K562 (cell line): ENCODE measurements around the gene WDFY2. TPM values are rescaled to one million over a fixed set of nuclear protein-coding genes. Genes with fewer than 3 reads are reported as not detected.

Experiments
- ATAC-seq: fragments of 200-7000 bp; cut with Tn5 transposase; 3 replicates; pipeline ENCODE4 v1.9.1; 2020; ENCODE audit warnings: moderate library complexity
- BruUV-seq: library from RNA; stranded (reverse); fragments of 400-500 nt; replicated peaks from 2 replicates; lab custom pipeline; 2021; lab: Mats Ljungman, UMichigan
- CTCF ChIA-PET: fragments of 300-600 bp; formaldehyde crosslinking; extraction: SDS; loops from one replicate; lab custom pipeline; 2021; ENCODE audit warnings: low intra/inter-chr PET ratio; lab: Yijun Ruan, JAX
- POLR2A ChIA-PET: fragments of 300-600, 350-650 bp; sonication (Branson Sonifier 250); formaldehyde crosslinking; extraction: SDS; loops from one replicate; lab custom pipeline; 2021; ENCODE audit warnings: antibody characterized with exemption, inconsistent platforms; lab: Yijun Ruan, JAX
- DNase-seq, 4 experiments: peaks; one replicate each; pipeline versions ENCODE4 v3.0.0 to v3.0.0-alpha.2; 2011 to 2018; ENCODE audit warnings: low spot score in 3 of 4, mixed read lengths in 3 of 4; ENCODE audit errors: extremely low read depth in 1 of 4
- FAIRE-seq: peaks from 2 replicates; lab custom pipeline; 2011; peaks lifted over from hg19 to GRCh38; lab: Jason Lieb, UNC
- H2AFZ ChIP-seq: 2 replicates; pipeline ENCODE4 v1.6.0; 2011; ENCODE audit warnings: low read depth, low read length, control low read depth, inconsistent platforms
- H3K27ac ChIP-seq: fragments of 200-600 bp; 3 replicates; pipeline ENCODE4 v1.8.0; 2011; ENCODE audit warnings: low read depth, mild to moderate bottlenecking, control low read depth, inconsistent platforms, low read length, moderate library complexity, mixed read lengths; ENCODE audit errors: extremely low read depth
- H3K27me3 ChIP-seq, 2 experiments: fragments of 300-600 bp in 1 of 2; 2 replicates in 1 of 2; 3 replicates in 1 of 2; pipeline versions ENCODE4 v1.6.0 to v1.8.0; 2011; ENCODE audit warnings: inconsistent platforms in 2 of 2, low read length in 2 of 2, mild to moderate bottlenecking in 1 of 2, mixed read lengths in 1 of 2, moderate library complexity in 1 of 2; ENCODE audit not compliant: control insufficient read depth in 2 of 2, insufficient read depth in 2 of 2
- H3K36me3 ChIP-seq: fragments of 300-600 bp; 3 replicates; pipeline ENCODE4 v1.8.0; 2011; ENCODE audit warnings: mild to moderate bottlenecking, low read length, inconsistent platforms; ENCODE audit not compliant: control insufficient read depth, insufficient read depth
- H3K4me1 ChIP-seq, 2 experiments: fragments of 200-600 bp in 1 of 2; replicated peaks in 1 of 2; 2 replicates in 1 of 2; 3 replicates in 1 of 2; pipeline versions ENCODE4 v1.5.1 to v1.8.0; 2011; ENCODE audit warnings: inconsistent platforms in 2 of 2, low read length in 2 of 2, mild to moderate bottlenecking in 1 of 2, mixed read lengths in 1 of 2, moderate library complexity in 1 of 2; ENCODE audit not compliant: control insufficient read depth in 2 of 2, insufficient read depth in 2 of 2
- H3K4me2 ChIP-seq: 2 replicates; pipeline ENCODE4 v1.6.1; 2011; ENCODE audit warnings: low read length, control low read depth, inconsistent platforms, mixed read lengths; ENCODE audit not compliant: insufficient read depth
- H3K4me3 ChIP-seq: fragments of 200-600 bp; sonication (generic), shearing (Covaris generic); 2 replicates; pipeline ENCODE4 v1.5.1; 2016; ENCODE audit warnings: control low read depth, inconsistent platforms
- H3K79me2 ChIP-seq: fragments of 200-600 bp; 3 replicates; pipeline ENCODE4 v1.8.0; 2011; ENCODE audit warnings: low read length, inconsistent platforms; ENCODE audit not compliant: control insufficient read depth, insufficient read depth
- H3K9ac ChIP-seq, 2 experiments: 2 replicates each; pipeline versions ENCODE4 v1.6.0 to v1.6.1; 2011; ENCODE audit warnings: low read depth in 2 of 2, low read length in 2 of 2, control low read depth in 1 of 2, inconsistent platforms in 1 of 2, mild to moderate bottlenecking in 1 of 2, mixed read lengths in 1 of 2; ENCODE audit not compliant: insufficient read depth in 1 of 2
- H3K9me1 ChIP-seq: one replicate; pipeline ENCODE4 v1.6.0; 2011; ENCODE audit warnings: inconsistent platforms, mild to moderate bottlenecking, low read length, moderate library complexity; ENCODE audit not compliant: control insufficient read depth, insufficient read depth
- H3K9me3 ChIP-seq: replicated peaks from 2 replicates; pipeline ENCODE4 v1.5.1; 2011; ENCODE audit warnings: low read depth, low read length, inconsistent platforms; ENCODE audit not compliant: control insufficient read depth, insufficient read depth
- H4K20me1 ChIP-seq: replicated peaks from 2 replicates; pipeline ENCODE4 v1.6.1; 2011; ENCODE audit warnings: low read length, inconsistent platforms, mixed read lengths; ENCODE audit not compliant: control insufficient read depth, insufficient read depth
- FOSL1 ChIP-seq: fragments of 200-800 bp; sonication (Bioruptor generic); conservative IDR thresholded peaks from 2 replicates; pipeline ENCODE4 v1.6.1; 2016; ENCODE audit warnings: missing genetic modification characterization, missing compliant biosample characterization
- HNRNPL ChIP-seq: fragments of 200-400 bp; formaldehyde crosslinking; IDR thresholded peaks from 2 replicates; pipeline ENCODE4 v1.6.1; 2017; ENCODE audit warnings: low read depth, mild to moderate bottlenecking, low read length
- NFXL1 ChIP-seq: fragments of 450-650 bp; formaldehyde crosslinking; IDR thresholded peaks from 2 replicates; pipeline ENCODE4 v1.4.0; 2021; ENCODE audit warnings: mild to moderate bottlenecking
- NR1H2 ChIP-seq: sonication (generic); formaldehyde crosslinking; IDR thresholded peaks from 2 replicates; pipeline ENCODE4 v1.4.0; 2020; ENCODE audit warnings: mild to moderate bottlenecking, missing genetic modification reagents
- SMC3 ChIP-seq: conservative IDR thresholded peaks from 2 replicates; pipeline ENCODE4 v1.6.1; 2011; ENCODE audit warnings: low read depth, low read length, improper control_type of control experiment; ENCODE audit not compliant: insufficient read depth
- STAT5B ChIP-seq: fragments of 250-450 bp; sonication (Bioruptor Pico); IDR thresholded peaks from 2 replicates; pipeline ENCODE4 v1.8.0; 2021; ENCODE audit warnings: mild to moderate bottlenecking, inconsistent platforms
- TCFL5 ChIP-seq: fragments of 250-450 bp; sonication (Bioruptor Pico); conservative IDR thresholded peaks from 2 replicates; pipeline ENCODE4 v1.6.1; 2021; ENCODE audit warnings: mild to moderate bottlenecking, moderate library complexity, matching md5 sums
- XRCC4 ChIP-seq: IDR thresholded peaks from one replicate; pipeline ENCODE4 v1.6.1; 2011; ENCODE audit not compliant: insufficient read depth, insufficient read length; ENCODE audit errors: extremely low read depth
- ZNF165 ChIP-seq: fragments of 250-450 bp; sonication (Bioruptor Pico); IDR thresholded peaks from 2 replicates; pipeline ENCODE4 v1.4.0; 2020; ENCODE audit warnings: borderline replicate concordance
- WGBS: fragments of 100-300 bp; shearing (Covaris generic); methylation state at CpG from one replicate; pipeline ENCODE4 v1.1.6; 2016; ENCODE audit warnings: low coverage, mixed read lengths; ENCODE audit not compliant: insufficient coverage; ENCODE audit errors: missing lambda C conversion rate; 5-methylcytosine and 5-hydroxymethylcytosine counted together
- in situ Hi-C: fragments of 300-500 bp; cut with MboI; formaldehyde crosslinking; loops from 4 replicates; pipeline ENCODE4 v1.15.0; 2018; ENCODE audit warnings: inconsistent platforms, mixed read lengths
- intact Hi-C: fragments of 100-400 bp; cut with micrococcal nuclease; formaldehyde crosslinking; loops from 2 replicates; pipeline ENCODE4 v1.14.2; 2022
- polyA plus RNA-seq, 8 experiments: library from polyadenylated mRNA; depleted of rRNA in 4 of 8; stranded (reverse) in 5 of 8; unstranded in 3 of 8; fragments of >200 nt; fragmentation: Nextera tagmentation in 2 of 8; fragmentation: Illumina TruSeq in 1 of 8; extraction: Ambion mirVana in 2 of 8; extraction: Trizol in 1 of 8; gene quantifications; 2 replicates each; pipeline versions ENCODE4 v1.2.1 to v1.2.3, GENCODE V29; 2011 to 2014; ENCODE audit warnings: inconsistent platforms in 1 of 8, missing spikeins in 1 of 8
- total RNA-seq, 7 experiments: library from RNA; depleted of rRNA in 6 of 7; stranded (reverse); fragments of >200 nt in 6 of 7; fragmentation: Illumina TruSeq in 2 of 7; extraction: Trizol in 2 of 7; gene quantifications; 2 replicates each; pipeline versions ENCODE4 v1.2.1 to v1.2.3, GENCODE V29; 2011 to 2021; ENCODE audit warnings: low replicate concordance in 1 of 7
- TF ChIP-seq, protein P1 (sequence below): fragments of 250-450 bp; sonication (Bioruptor Pico); IDR thresholded peaks from 2 replicates; pipeline ENCODE4 v1.8.0; 2021; ENCODE audit warnings: moderate library complexity, mild to moderate bottlenecking, inconsistent platforms
- TF ChIP-seq, protein P2 (sequence below): sonication (generic); formaldehyde crosslinking; IDR thresholded peaks from 2 replicates; pipeline ENCODE4 v1.8.0; 2022; ENCODE audit warnings: mild to moderate bottlenecking, missing genetic modification reagents
- TF ChIP-seq, protein P3 (sequence below): sonication (generic); formaldehyde crosslinking; IDR thresholded peaks from 2 replicates; pipeline ENCODE4 v1.8.0; 2022; ENCODE audit warnings: mild to moderate bottlenecking, missing genetic modification reagents, borderline replicate concordance
- TF ChIP-seq, protein P4 (sequence below): sonication (generic); formaldehyde crosslinking; IDR thresholded peaks from 2 replicates; pipeline ENCODE4 v1.8.1; 2022; ENCODE audit warnings: missing genetic modification reagents
- TF ChIP-seq, protein P5 (sequence below): fragments of 250-450 bp; sonication (Bioruptor Pico); IDR thresholded peaks from 2 replicates; pipeline ENCODE4 v1.5.0; 2021

WDFY2 gene
- total and polyA plus RNA-seq, 9 of the 15 experiments (the other 6 are each of a cell fraction or from before 2014, with no cell fraction given) = 0.66 to 6.4 (median 4.4) TPM

DNA sequence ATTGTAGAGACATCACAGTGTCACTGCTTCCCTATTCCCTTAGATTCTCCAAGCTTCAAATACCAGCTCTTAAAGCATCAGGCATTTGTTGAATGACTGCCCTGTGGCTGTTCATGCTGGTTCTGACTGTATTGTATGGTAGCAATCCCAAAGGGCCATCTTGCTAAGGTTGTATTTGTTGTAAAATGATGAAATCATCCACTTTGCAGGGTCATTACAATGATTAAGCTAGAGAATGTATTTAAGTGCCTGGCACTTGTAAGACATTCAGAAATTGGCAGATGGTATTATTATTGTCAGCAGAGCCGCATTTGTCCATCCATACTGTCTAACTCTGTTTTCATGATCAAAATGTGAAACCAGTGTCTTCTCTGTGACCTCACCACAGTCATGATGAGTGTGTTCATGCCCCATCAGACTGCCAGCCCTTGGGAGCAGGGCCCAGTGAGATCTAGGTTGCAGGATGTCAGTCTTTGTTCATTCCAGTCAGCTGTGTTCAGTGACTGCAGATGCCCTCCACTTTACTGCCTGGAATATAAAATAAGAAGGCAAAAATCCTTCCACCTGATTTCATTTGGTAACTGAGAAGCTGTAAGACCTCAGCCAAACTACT, 133.6 kb downstream of the WDFY2 start:
- Histone ChIP-seq H3K79me2 (no peaks in the 10 kb centered on the region), H3K36me3 (no peaks in the 10 kb centered on the region), H3K9me3 (no peaks in the 10 kb centered on the region), H3K4me2 (no peak overlapping the region), H3K27me3 (no peaks in the 10 kb centered on the region), H4K20me1 (no peaks in the 10 kb centered on the region), H3K9me1 (no peaks in the 10 kb centered on the region), H3K27ac (no peak overlapping the region), H3K4me1 (no peaks in the 10 kb centered on the region; a peak in 1 of 5 replicates), H2AFZ (no peak overlapping the region), H3K9ac (no peak overlapping the region), H3K4me3 (no peak overlapping the region)
- no TSS peak for BruUV-seq
- DNase-seq (no peak), ATAC-seq (no peak), FAIRE-seq (no peak)
- WGBS = 100% methylated on average over 1 of the region's 1 CpG
- CTCF ChIA-PET = no interaction called here
- intact Hi-C loops (no loop called here), in situ Hi-C loops (no loop called here)
- POLR2A ChIA-PET = no interaction called here
- TF ChIP-seq TCFL5 (no peak), NFXL1 (no peak), FOSL1 (tag) (no peak), XRCC4 (no peak), HNRNPL (no peak), ZNF165 (CRISPR knock-in tag) (no peak), SMC3 (no peak), NR1H2 (CRISPR knock-in tag) (no peak), STAT5B (CRISPR knock-in tag) (no peak)
- TF ChIP-seq, protein P1, sequence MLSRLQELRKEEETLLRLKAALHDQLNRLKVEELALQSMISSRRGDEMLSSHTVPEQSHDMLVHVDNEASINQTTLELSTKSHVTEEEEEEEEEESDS (CRISPR knock-in tag) = no peak
- TF ChIP-seq, protein P2, sequence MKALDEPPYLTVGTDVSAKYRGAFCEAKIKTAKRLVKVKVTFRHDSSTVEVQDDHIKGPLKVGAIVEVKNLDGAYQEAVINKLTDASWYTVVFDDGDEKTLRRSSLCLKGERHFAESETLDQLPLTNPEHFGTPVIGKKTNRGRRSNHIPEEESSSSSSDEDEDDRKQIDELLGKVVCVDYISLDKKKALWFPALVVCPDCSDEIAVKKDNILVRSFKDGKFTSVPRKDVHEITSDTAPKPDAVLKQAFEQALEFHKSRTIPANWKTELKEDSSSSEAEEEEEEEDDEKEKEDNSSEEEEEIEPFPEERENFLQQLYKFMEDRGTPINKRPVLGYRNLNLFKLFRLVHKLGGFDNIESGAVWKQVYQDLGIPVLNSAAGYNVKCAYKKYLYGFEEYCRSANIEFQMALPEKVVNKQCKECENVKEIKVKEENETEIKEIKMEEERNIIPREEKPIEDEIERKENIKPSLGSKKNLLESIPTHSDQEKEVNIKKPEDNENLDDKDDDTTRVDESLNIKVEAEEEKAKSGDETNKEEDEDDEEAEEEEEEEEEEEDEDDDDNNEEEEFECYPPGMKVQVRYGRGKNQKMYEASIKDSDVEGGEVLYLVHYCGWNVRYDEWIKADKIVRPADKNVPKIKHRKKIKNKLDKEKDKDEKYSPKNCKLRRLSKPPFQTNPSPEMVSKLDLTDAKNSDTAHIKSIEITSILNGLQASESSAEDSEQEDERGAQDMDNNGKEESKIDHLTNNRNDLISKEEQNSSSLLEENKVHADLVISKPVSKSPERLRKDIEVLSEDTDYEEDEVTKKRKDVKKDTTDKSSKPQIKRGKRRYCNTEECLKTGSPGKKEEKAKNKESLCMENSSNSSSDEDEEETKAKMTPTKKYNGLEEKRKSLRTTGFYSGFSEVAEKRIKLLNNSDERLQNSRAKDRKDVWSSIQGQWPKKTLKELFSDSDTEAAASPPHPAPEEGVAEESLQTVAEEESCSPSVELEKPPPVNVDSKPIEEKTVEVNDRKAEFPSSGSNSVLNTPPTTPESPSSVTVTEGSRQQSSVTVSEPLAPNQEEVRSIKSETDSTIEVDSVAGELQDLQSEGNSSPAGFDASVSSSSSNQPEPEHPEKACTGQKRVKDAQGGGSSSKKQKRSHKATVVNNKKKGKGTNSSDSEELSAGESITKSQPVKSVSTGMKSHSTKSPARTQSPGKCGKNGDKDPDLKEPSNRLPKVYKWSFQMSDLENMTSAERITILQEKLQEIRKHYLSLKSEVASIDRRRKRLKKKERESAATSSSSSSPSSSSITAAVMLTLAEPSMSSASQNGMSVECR (CRISPR knock-in tag) = no peak
- TF ChIP-seq, protein P3, sequence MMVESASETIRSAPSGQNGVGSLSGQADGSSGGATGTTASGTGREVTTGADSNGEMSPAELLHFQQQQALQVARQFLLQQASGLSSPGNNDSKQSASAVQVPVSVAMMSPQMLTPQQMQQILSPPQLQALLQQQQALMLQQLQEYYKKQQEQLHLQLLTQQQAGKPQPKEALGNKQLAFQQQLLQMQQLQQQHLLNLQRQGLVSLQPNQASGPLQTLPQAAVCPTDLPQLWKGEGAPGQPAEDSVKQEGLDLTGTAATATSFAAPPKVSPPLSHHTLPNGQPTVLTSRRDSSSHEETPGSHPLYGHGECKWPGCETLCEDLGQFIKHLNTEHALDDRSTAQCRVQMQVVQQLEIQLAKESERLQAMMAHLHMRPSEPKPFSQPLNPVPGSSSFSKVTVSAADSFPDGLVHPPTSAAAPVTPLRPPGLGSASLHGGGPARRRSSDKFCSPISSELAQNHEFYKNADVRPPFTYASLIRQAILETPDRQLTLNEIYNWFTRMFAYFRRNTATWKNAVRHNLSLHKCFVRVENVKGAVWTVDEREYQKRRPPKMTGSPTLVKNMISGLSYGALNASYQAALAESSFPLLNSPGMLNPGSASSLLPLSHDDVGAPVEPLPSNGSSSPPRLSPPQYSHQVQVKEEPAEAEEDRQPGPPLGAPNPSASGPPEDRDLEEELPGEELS (CRISPR knock-in tag) = no peak
- TF ChIP-seq, protein P4, sequence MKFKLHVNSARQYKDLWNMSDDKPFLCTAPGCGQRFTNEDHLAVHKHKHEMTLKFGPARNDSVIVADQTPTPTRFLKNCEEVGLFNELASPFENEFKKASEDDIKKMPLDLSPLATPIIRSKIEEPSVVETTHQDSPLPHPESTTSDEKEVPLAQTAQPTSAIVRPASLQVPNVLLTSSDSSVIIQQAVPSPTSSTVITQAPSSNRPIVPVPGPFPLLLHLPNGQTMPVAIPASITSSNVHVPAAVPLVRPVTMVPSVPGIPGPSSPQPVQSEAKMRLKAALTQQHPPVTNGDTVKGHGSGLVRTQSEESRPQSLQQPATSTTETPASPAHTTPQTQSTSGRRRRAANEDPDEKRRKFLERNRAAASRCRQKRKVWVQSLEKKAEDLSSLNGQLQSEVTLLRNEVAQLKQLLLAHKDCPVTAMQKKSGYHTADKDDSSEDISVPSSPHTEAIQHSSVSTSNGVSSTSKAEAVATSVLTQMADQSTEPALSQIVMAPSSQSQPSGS (CRISPR knock-in tag) = no peak
- TF ChIP-seq, protein P5, sequence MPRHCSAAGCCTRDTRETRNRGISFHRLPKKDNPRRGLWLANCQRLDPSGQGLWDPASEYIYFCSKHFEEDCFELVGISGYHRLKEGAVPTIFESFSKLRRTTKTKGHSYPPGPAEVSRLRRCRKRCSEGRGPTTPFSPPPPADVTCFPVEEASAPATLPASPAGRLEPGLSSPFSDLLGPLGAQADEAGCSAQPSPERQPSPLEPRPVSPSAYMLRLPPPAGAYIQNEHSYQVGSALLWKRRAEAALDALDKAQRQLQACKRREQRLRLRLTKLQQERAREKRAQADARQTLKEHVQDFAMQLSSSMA (CRISPR knock-in tag) = no peak
